Measurements from ENCODE around the gene LRP5.

The LRP5 gene

GRCh38 chr11:68416070-68416578 is 103.7 kb downstream of the LRP5 start:
- DNase-seq (ENCODE audit: low read depth) = no peak
- no peak overlapping the region for H3K4me3 ChIP-seq (ENCODE audit: low read depth, low read length)
- TF ChIP-seq, protein P1, sequence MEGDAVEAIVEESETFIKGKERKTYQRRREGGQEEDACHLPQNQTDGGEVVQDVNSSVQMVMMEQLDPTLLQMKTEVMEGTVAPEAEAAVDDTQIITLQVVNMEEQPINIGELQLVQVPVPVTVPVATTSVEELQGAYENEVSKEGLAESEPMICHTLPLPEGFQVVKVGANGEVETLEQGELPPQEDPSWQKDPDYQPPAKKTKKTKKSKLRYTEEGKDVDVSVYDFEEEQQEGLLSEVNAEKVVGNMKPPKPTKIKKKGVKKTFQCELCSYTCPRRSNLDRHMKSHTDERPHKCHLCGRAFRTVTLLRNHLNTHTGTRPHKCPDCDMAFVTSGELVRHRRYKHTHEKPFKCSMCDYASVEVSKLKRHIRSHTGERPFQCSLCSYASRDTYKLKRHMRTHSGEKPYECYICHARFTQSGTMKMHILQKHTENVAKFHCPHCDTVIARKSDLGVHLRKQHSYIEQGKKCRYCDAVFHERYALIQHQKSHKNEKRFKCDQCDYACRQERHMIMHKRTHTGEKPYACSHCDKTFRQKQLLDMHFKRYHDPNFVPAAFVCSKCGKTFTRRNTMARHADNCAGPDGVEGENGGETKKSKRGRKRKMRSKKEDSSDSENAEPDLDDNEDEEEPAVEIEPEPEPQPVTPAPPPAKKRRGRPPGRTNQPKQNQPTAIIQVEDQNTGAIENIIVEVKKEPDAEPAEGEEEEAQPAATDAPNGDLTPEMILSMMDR (IDR thresholded peaks at IDR 0.05; ENCODE audit: insufficient read depth, low read depth, low read length, missing control alignments) = no peak

- no peak for DNase-seq (ENCODE audit: low read depth)
- TF ChIP-seq, protein P1 (IDR thresholded peaks at IDR 0.05; ENCODE audit: insufficient read depth, low read depth, low read length, missing control alignments) = no peak
Measured at GRCh38 chr11:68418648-68419047, 106.3 kb downstream of the LRP5 start.

DNA sequence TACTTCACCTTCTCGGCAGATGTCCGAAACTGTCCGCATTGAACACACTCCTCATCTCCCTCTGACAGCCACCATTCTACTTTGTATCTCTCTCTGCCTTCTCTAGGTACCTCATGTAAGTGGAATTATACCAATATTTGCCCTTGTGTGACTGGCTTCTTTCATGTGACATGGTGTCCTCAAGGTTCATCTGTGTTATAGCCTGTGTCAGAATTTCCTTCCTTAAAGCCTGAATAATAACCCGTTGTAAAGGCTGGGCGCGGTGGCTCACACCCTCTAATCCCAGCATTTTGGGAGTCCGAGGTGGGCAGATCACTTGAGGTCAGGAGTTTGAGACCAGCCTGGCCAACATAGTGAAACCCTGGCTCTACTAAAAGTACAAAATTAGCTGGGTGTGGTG is 107.8 kb downstream of the LRP5 start:
- no peak overlapping the region for H3K4me3 ChIP-seq (ENCODE audit: low read depth, low read length)
- TF ChIP-seq, protein P1 (IDR thresholded peaks at IDR 0.05; ENCODE audit: insufficient read depth, low read depth, low read length, missing control alignments) = no peak
- no peak for DNase-seq (ENCODE audit: low read depth)

More at GRCh38 chr11:68418648-68419047, 106.3 kb downstream of the LRP5 start:
- H3K4me3 ChIP-seq (ENCODE audit: low read depth, low read length) = no peak overlapping the region

DNA sequence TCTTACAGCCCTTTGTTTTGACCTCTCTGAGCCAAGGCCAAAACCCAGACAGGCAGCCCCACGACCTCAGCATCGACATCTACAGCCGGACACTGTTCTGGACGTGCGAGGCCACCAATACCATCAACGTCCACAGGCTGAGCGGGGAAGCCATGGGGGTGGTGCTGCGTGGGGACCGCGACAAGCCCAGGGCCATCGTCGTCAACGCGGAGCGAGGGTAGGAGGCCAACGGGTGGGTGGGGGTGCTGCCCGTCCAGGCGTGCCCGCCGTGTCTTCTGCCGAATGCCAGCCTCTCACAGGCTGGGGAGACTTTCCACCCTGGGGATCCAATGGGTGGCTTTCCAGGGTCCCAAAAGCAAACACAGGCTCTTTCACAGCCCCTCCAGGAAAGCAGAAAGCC is 111.1 kb downstream of the LRP5 start:
- no peak for DNase-seq (ENCODE audit: low read depth)
- H3K4me3 ChIP-seq (ENCODE audit: low read depth, low read length) = no peak overlapping the region
- TF ChIP-seq, protein P1 (IDR thresholded peaks at IDR 0.05; ENCODE audit: insufficient read depth, low read depth, low read length, missing control alignments) = no peak

GRCh38 chr11:68424101-68424632 is 111.8 kb downstream of the LRP5 start:
- TF ChIP-seq, protein P1 (IDR thresholded peaks at IDR 0.05; ENCODE audit: insufficient read depth, low read depth, low read length, missing control alignments) = no peak
- DNase-seq (ENCODE audit: low read depth) = no peak
- H3K4me3 ChIP-seq (ENCODE audit: low read depth, low read length) = no peak overlapping the region

DNA sequence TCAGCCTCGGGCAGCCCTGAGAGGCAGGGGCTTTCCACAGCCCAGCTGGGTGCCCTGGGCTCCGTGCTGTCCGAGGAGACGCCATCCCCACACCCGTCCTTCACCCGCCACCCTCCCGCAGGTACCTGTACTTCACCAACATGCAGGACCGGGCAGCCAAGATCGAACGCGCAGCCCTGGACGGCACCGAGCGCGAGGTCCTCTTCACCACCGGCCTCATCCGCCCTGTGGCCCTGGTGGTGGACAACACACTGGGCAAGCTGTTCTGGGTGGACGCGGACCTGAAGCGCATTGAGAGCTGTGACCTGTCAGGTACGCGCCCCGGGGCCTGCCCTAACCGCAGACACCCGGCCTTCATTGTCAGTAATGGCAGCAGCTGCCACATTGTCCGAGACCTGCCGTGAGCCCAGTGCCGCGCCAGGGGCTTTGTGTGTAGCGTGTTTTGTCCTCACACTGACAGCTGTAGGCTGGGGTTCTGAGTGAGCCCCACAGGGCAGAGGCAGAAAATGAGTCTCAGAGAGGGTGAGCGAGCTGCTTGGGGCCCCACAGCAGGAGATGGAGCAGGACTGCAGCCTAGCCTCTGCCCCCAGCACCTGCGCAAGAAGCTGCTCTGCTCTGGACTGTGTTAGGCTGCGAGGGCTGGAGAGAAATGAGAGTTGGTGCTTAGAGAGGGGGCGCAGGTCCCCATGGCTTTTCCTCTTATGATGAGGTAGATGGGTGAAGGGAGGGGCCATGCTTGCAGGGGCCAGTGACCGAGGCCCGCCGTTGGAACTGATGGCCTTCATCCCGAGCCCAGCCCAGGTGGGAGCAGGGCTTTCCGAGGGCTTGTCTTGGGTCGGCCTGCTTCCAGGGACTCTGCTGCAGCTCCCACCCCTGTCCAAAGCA is 112.8 kb downstream of the LRP5 start:
- TF ChIP-seq, protein P1 (IDR thresholded peaks at IDR 0.05; ENCODE audit: insufficient read depth, low read depth, low read length, missing control alignments) = no peak
- DNase-seq (ENCODE audit: low read depth) = no peak
- H3K4me3 ChIP-seq (ENCODE audit: low read depth, low read length) = no peak overlapping the region
